ENCODE data around the gene DLL3.

GRCh38 chr19:39515551-39516191 lies 16.9 kb downstream of the DLL3 start:
- TF ChIP-seq CTCF (IDR thresholded peaks at IDR 0.05): no peak
- TF ChIP-seq POLR2A (IDR thresholded peaks at IDR 0.05): no peak
